H9 (cell line): ENCODE measurements around the gene AMZ2. TPM values are rescaled to one million over a fixed set of nuclear protein-coding genes. Genes with fewer than 3 reads are reported as not detected.

ENCODE experiments used
- DNase-seq: peaks from one replicate; pipeline ENCODE4 v3.0.0-alpha.2; 2017
- H2AFZ ChIP-seq: one replicate; pipeline ENCODE4 v1.6.1; 2013; ENCODE audit warnings: mild to moderate bottlenecking, low read length, control low read depth, moderate library complexity
- H2AK5ac ChIP-seq: 2 replicates; pipeline ENCODE4 v1.6.1; 2013; ENCODE audit warnings: low read length, control low read depth, mixed read lengths; ENCODE audit not compliant: insufficient read length
- H2BK120ac ChIP-seq: one replicate; pipeline ENCODE4 v1.6.1; 2013; ENCODE audit warnings: low read depth, mild to moderate bottlenecking, low read length, control low read depth, inconsistent platforms; ENCODE audit not compliant: poor library complexity, severe bottlenecking
- H2BK12ac ChIP-seq: 2 replicates; pipeline ENCODE4 v1.6.1; 2013; ENCODE audit warnings: low read length, control low read depth, mixed read lengths, low read depth; ENCODE audit not compliant: insufficient read length
- H2BK15ac ChIP-seq: 2 replicates; pipeline ENCODE4 v1.6.1; 2013; ENCODE audit warnings: low read depth, low read length, control low read depth
- H2BK20ac ChIP-seq: one replicate; pipeline ENCODE4 v1.6.1; 2013; ENCODE audit warnings: low read depth, mild to moderate bottlenecking, low read length, control low read depth, inconsistent platforms; ENCODE audit not compliant: poor library complexity, severe bottlenecking
- H2BK5ac ChIP-seq: 2 replicates; pipeline ENCODE4 v1.6.1; 2013; ENCODE audit warnings: low read length, control low read depth, mixed read lengths; ENCODE audit not compliant: insufficient read length
- H3K14ac ChIP-seq: 2 replicates; pipeline ENCODE4 v1.6.1; 2013; ENCODE audit warnings: low read length, control low read depth; ENCODE audit not compliant: insufficient read depth
- H3K18ac ChIP-seq: 2 replicates; pipeline ENCODE4 v1.6.1; 2013; ENCODE audit warnings: low read depth, mild to moderate bottlenecking, mixed read lengths, low read length, control low read depth; ENCODE audit not compliant: insufficient read length
- H3K23ac ChIP-seq: 2 replicates; pipeline ENCODE4 v1.6.1; 2013; ENCODE audit warnings: low read length, control low read depth, mixed read lengths, low read depth; ENCODE audit not compliant: insufficient read length
- H3K23me2 ChIP-seq: 2 replicates; pipeline ENCODE4 v1.6.1; 2013; ENCODE audit warnings: low read depth, mild to moderate bottlenecking, mixed read lengths, low read length, control low read depth; ENCODE audit not compliant: insufficient read length, poor library complexity, severe bottlenecking
- H3K27ac ChIP-seq: 2 replicates; pipeline ENCODE4 v1.5.1; 2013; ENCODE audit warnings: low read length, control low read depth, mixed read lengths, low read depth; ENCODE audit not compliant: insufficient read length
- H3K27me3 ChIP-seq: 2 replicates; pipeline ENCODE4 v1.6.1; 2013; ENCODE audit warnings: low read length, control low read depth, inconsistent platforms; ENCODE audit not compliant: insufficient read depth
- H3K4ac ChIP-seq: 2 replicates; pipeline ENCODE4 v1.6.1; 2013; ENCODE audit warnings: low read depth, mild to moderate bottlenecking, control low read depth, inconsistent platforms, low read length, moderate library complexity
- H3K4me1 ChIP-seq: 2 replicates; pipeline ENCODE4 v1.6.1; 2013; ENCODE audit warnings: low read length, control low read depth, inconsistent platforms; ENCODE audit not compliant: insufficient read depth
- H3K4me2 ChIP-seq: 2 replicates; pipeline ENCODE4 v1.6.1; 2013; ENCODE audit warnings: low read length, control low read depth, mixed read lengths; ENCODE audit not compliant: insufficient read length, insufficient read depth
- H3K56ac ChIP-seq: 2 replicates; pipeline ENCODE4 v1.6.1; 2013; ENCODE audit warnings: low read depth, mild to moderate bottlenecking, mixed read lengths, low read length, control low read depth; ENCODE audit not compliant: insufficient read length
- H3K79me1 ChIP-seq: 2 replicates; pipeline ENCODE4 v1.6.1; 2013; ENCODE audit warnings: low read depth, mild to moderate bottlenecking, moderate library complexity, low read length, control low read depth, inconsistent platforms; ENCODE audit not compliant: insufficient read depth, poor library complexity, severe bottlenecking
- H3K79me2 ChIP-seq: 2 replicates; pipeline ENCODE4 v1.6.1; 2013; ENCODE audit warnings: low read length, control low read depth, inconsistent platforms; ENCODE audit not compliant: insufficient read depth
- H3K9ac ChIP-seq: 2 replicates; pipeline ENCODE4 v1.6.1; 2013; ENCODE audit warnings: low read length, control low read depth, mixed read lengths; ENCODE audit not compliant: insufficient read length; ENCODE audit errors: extremely low read depth
- H3K9me3 ChIP-seq: one replicate; pipeline ENCODE4 v1.6.1; 2013; ENCODE audit warnings: low read depth, low read length, inconsistent platforms; ENCODE audit not compliant: control insufficient read depth
- H3T11ph ChIP-seq: one replicate; pipeline ENCODE4 v1.6.1; 2013; ENCODE audit warnings: mild to moderate bottlenecking, low read length, control low read depth, inconsistent platforms
- H4K20me1 ChIP-seq: one replicate; pipeline ENCODE4 v1.6.1; 2013; ENCODE audit not compliant: control insufficient read depth, insufficient read length, insufficient read depth
- H4K5ac ChIP-seq: 2 replicates; pipeline ENCODE4 v1.6.1; 2013; ENCODE audit warnings: low read depth, mild to moderate bottlenecking, mixed read lengths, low read length, control low read depth; ENCODE audit not compliant: insufficient read length
- H4K8ac ChIP-seq: replicated peaks from 2 replicates; pipeline ENCODE4 v1.6.1; 2013; ENCODE audit warnings: low read length, control low read depth, mixed read lengths, low read depth; ENCODE audit not compliant: insufficient read length
- H4K91ac ChIP-seq: 2 replicates; pipeline ENCODE4 v1.6.1; 2013; ENCODE audit warnings: low read depth, mild to moderate bottlenecking, moderate library complexity, mixed read lengths, low read length, control low read depth; ENCODE audit not compliant: insufficient read length
- H3K27ac Mint-ChIP-seq, 3 experiments: 2 replicates in 2 of 3; 3 replicates in 1 of 3; pipeline ENCODE4 v1.8.0; 2020 to 2021; ENCODE audit warnings: mixed read lengths in 3 of 3, mild to moderate bottlenecking in 1 of 3, moderate library complexity in 1 of 3
- H3K27me3 Mint-ChIP-seq: 2 replicates; pipeline ENCODE4 v1.8.0; 2021; ENCODE audit warnings: low read depth, mild to moderate bottlenecking, moderate library complexity, mixed read lengths
- H3K36me3 Mint-ChIP-seq, 3 experiments: 2 replicates in 2 of 3; 3 replicates in 1 of 3; pipeline ENCODE4 v1.8.0; 2020 to 2021; ENCODE audit warnings: low read depth in 3 of 3, mixed read lengths in 3 of 3; ENCODE audit not compliant: insufficient read depth in 1 of 3
- H3K4me1 Mint-ChIP-seq, 2 experiments: 2 replicates each; pipeline ENCODE4 v1.8.0; 2020; ENCODE audit warnings: mixed read lengths in 2 of 2
- H3K4me3 Mint-ChIP-seq, 2 experiments: 2 replicates in 1 of 2; 3 replicates in 1 of 2; pipeline ENCODE4 v1.8.0; 2020 to 2021; ENCODE audit warnings: mild to moderate bottlenecking in 2 of 2, mixed read lengths in 2 of 2, moderate library complexity in 1 of 2
- H3K9me3 Mint-ChIP-seq, 2 experiments: 2 replicates in 1 of 2; 3 replicates in 1 of 2; pipeline ENCODE4 v1.8.0; 2020; ENCODE audit warnings: mild to moderate bottlenecking in 2 of 2, mixed read lengths in 2 of 2, moderate library complexity in 1 of 2
- CTCF ChIP-seq: fragments of 200-600 bp; sonication (generic); conservative IDR thresholded peaks from 3 replicates; pipeline ENCODE4 v1.8.0; 2021; ENCODE audit warnings: antibody characterized with exemption, mild to moderate bottlenecking
- WGBS: extraction: QIAGEN DNeasy Blood & Tissue Kit; methylation state at CpG from one replicate; pipeline ENCODE4 v1.1.7; 2013; ENCODE audit warnings: missing lambda C conversion rate, low lambda C conversion rate, mixed read lengths; ENCODE audit not compliant: insufficient read length; ENCODE audit errors: extremely low coverage; 5-methylcytosine and 5-hydroxymethylcytosine counted together
- total RNA-seq: library from RNA; stranded (reverse); gene quantifications from 2 replicates; pipeline ENCODE4 v1.2.1, GENCODE V29; 2021

AMZ2 gene
- total RNA-seq, 1 experiment from 2014 or later, result 82.6 TPM

DNA sequence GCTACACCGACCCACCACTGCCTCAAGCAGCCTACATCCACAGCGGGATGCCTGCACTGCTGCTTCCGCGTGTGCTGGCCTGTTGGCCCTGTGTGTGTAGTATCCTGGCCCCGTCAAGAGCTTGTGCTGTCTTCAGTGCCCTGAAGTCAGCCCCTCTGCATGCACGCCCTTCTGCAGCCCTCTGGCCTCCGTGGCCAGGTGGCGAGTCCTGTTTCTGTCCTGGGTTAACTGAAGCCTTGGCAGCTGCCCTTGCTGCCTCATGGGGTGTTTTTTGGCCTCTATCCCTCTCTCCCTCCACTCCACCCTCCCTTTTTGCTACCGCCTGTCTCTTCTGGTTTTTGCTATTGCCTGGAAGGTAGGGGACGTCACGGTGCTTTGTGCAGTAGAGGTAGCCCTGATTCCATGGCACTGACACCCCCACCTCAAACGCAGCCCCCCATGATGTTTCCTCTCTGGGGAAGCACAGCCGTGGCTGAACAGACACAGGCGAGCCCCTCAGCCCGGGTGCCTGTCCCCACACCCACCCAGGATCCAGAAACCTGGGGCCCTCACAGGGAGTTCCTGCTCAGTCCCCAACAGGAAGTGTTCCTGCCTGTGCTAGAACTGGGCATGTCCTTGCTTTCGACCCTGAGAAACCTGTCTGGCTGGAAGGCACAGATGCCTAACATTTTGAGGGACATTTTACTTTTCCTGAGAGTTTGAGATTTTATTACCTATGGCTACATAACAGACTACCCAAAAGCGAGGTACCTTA, 18.8 kb upstream of the AMZ2 start:
- no peak overlapping the region for H3K23ac ChIP-seq
- no peaks in the 10 kb centered on the region for H4K20me1 ChIP-seq
- H3K4me1 Mint-ChIP-seq, result peaks cover 0 to 4% of the 10 kb centered on the region in 2 experiments; a peak in 2 of 4 replicates
- H3T11ph ChIP-seq, result no peak overlapping the region
- H3K14ac ChIP-seq, result no peak overlapping the region
- no peak overlapping the region for H2AK5ac ChIP-seq
- DNase-seq, result no peak
- H3K23me2 ChIP-seq, result no peaks in the 10 kb centered on the region
- no peak overlapping the region for H2BK120ac ChIP-seq
- H2AFZ ChIP-seq, result no peak overlapping the region
- H3K4me2 ChIP-seq, result no peak overlapping the region
- H3K9ac ChIP-seq, result no peak overlapping the region
- H3K27me3 Mint-ChIP-seq, result no peaks in the 10 kb centered on the region
- H4K8ac ChIP-seq, result no peak overlapping the region
- H3K36me3 Mint-ChIP-seq, result peaks cover 1 to 4% (median 2%) of the 10 kb centered on the region in 3 experiments; a peak in 4 of 7 replicates
- no peak overlapping the region for H3K18ac ChIP-seq
- H3K9me3 Mint-ChIP-seq, result no peaks in the 10 kb centered on the region
- TF ChIP-seq CTCF, result no peak
- no peaks in the 10 kb centered on the region for H3K27me3 ChIP-seq
- H3K4ac ChIP-seq, result no peak overlapping the region
- H3K27ac Mint-ChIP-seq, result peak overlapping the region in 1 of 3 experiments; percentile 78; a peak in 4 of 7 replicates
- H2BK5ac ChIP-seq, result no peak overlapping the region
- no peaks in the 10 kb centered on the region for H3K79me2 ChIP-seq
- H3K79me1 ChIP-seq, result no peaks in the 10 kb centered on the region
- no peak overlapping the region for H4K5ac ChIP-seq
- H2BK15ac ChIP-seq, result no peak overlapping the region
- H3K4me1 ChIP-seq, result no peaks in the 10 kb centered on the region
- H3K27ac ChIP-seq, result no peak overlapping the region
- no peak overlapping the region for H3K4me3 Mint-ChIP-seq
- H3K56ac ChIP-seq, result no peak overlapping the region
- WGBS, result no CpG with 5 or more reads among the region's 17 CpGs
- H4K91ac ChIP-seq, result no peak overlapping the region
- no peaks in the 10 kb centered on the region for H3K9me3 ChIP-seq
- no peak overlapping the region for H2BK20ac ChIP-seq
- no peak overlapping the region for H2BK12ac ChIP-seq
